ENCODE results near the gene RGS3. TPM values are rescaled to one million over a fixed set of nuclear protein-coding genes. Genes with fewer than 3 reads are reported as not detected.

The RGS3 gene
- total and polyA plus RNA-seq, 11 donors, result 93.4 to 214 (median 134) TPM

GRCh38 chr9:113536483-113537228 lies 73.1 kb downstream of the RGS3 start:
- H3K9me3 ChIP-seq, result no peaks in the 10 kb centered on the region
- TF ChIP-seq, protein P1, sequence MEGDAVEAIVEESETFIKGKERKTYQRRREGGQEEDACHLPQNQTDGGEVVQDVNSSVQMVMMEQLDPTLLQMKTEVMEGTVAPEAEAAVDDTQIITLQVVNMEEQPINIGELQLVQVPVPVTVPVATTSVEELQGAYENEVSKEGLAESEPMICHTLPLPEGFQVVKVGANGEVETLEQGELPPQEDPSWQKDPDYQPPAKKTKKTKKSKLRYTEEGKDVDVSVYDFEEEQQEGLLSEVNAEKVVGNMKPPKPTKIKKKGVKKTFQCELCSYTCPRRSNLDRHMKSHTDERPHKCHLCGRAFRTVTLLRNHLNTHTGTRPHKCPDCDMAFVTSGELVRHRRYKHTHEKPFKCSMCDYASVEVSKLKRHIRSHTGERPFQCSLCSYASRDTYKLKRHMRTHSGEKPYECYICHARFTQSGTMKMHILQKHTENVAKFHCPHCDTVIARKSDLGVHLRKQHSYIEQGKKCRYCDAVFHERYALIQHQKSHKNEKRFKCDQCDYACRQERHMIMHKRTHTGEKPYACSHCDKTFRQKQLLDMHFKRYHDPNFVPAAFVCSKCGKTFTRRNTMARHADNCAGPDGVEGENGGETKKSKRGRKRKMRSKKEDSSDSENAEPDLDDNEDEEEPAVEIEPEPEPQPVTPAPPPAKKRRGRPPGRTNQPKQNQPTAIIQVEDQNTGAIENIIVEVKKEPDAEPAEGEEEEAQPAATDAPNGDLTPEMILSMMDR (IDR thresholded peaks at IDR 0.05), result no peak
- H3K27ac ChIP-seq, result peak overlapping the region; percentile 39 to 93 (median 85)
- 45 to 78% (median 46%) methylated on average over 3 to 21 of the region's 21 CpGs for WGBS, 4 donors
- ATAC-seq, result peak; percentile 90 to 91 (median 90)
- intact Hi-C loops (cut with DNase I), result loop anchor here in 1 of 10 donors (2.0 kb wide), 1 partner anchor 28 kb away; no protein-coding TSS in a partner anchor
- no peaks in the 10 kb centered on the region for H3K27me3 ChIP-seq
- peak; percentile 84 to 94 (median 89) for DNase-seq
- H3K4me1 ChIP-seq, result peaks cover 2 to 80% (median 54%) of the 10 kb centered on the region in 12 donors
- peak overlapping the region in 2 of 12 donors; percentile 0 to 13 for H3K4me3 ChIP-seq
- peaks cover 0 to 77% (median 52%) of the 10 kb centered on the region in 9 donors for H3K36me3 ChIP-seq

- intact Hi-C loops (cut with DNase I), result loop anchor here in 1 of 10 donors (2.0 kb wide), 1 partner anchor 27 kb away; no protein-coding TSS in a partner anchor
Observed at GRCh38 chr9:113537229-113537810, 73.8 kb downstream of the RGS3 start.

GRCh38 chr9:113538131-113538530 lies 74.6 kb downstream of the RGS3 start:
- Histone ChIP-seq H3K4me1 (peaks cover 2 to 93% (median 62%) of the 10 kb centered on the region in 12 donors), H3K4me3 (no peak overlapping the region), H3K36me3 (peaks cover 0 to 71% (median 47%) of the 10 kb centered on the region in 9 donors), H3K27ac (peak overlapping the region in 10 of 12 donors; percentile 37 to 93 (median 88)), H3K27me3 (no peaks in the 10 kb centered on the region), H3K9me3 (no peaks in the 10 kb centered on the region)
- intact Hi-C loops (cut with DNase I), result no loop called here
- WGBS, 4 donors, result 74 to 85% (median 81%) methylated on average over 5 of the region's 5 CpGs
- ATAC-seq (no peak), DNase-seq (no peak)
- TF ChIP-seq, protein P1 (IDR thresholded peaks at IDR 0.05), result no peak
- no peak for TF ChIP-seq POLR2A (IDR thresholded peaks at IDR 0.05)

More at GRCh38 chr9:113537229-113537810, 73.8 kb downstream of the RGS3 start:
- ATAC-seq (peak in 1 of 4 donors; percentile 8), DNase-seq (no peak)
- Histone ChIP-seq H3K9me3 (no peaks in the 10 kb centered on the region), H3K27ac (peak overlapping the region; percentile 39 to 93 (median 85)), H3K4me1 (peaks cover 2 to 85% (median 56%) of the 10 kb centered on the region in 12 donors), H3K27me3 (no peaks in the 10 kb centered on the region), H3K36me3 (peaks cover 0 to 77% (median 53%) of the 10 kb centered on the region in 9 donors), H3K4me3 (peak overlapping the region in 1 of 12 donors; percentile 0)
- 54 to 75% (median 67%) methylated on average over 7 of the region's 7 CpGs for WGBS, 4 donors
- TF ChIP-seq, protein P1 (IDR thresholded peaks at IDR 0.05), result no peak
- no peak for TF ChIP-seq POLR2A (IDR thresholded peaks at IDR 0.05)
